DMS153 treated with DMSO at 0.1 percent for 48 hours (cell line): ENCODE results near the gene CCNE1.

Experiments used
- DNase-seq: peaks from one replicate; lab custom pipeline; 2025; ENCODE audit not compliant: unreplicated experiment; lab: John Stamatoyannopoulos, UW

CCNE1 gene

DNA sequence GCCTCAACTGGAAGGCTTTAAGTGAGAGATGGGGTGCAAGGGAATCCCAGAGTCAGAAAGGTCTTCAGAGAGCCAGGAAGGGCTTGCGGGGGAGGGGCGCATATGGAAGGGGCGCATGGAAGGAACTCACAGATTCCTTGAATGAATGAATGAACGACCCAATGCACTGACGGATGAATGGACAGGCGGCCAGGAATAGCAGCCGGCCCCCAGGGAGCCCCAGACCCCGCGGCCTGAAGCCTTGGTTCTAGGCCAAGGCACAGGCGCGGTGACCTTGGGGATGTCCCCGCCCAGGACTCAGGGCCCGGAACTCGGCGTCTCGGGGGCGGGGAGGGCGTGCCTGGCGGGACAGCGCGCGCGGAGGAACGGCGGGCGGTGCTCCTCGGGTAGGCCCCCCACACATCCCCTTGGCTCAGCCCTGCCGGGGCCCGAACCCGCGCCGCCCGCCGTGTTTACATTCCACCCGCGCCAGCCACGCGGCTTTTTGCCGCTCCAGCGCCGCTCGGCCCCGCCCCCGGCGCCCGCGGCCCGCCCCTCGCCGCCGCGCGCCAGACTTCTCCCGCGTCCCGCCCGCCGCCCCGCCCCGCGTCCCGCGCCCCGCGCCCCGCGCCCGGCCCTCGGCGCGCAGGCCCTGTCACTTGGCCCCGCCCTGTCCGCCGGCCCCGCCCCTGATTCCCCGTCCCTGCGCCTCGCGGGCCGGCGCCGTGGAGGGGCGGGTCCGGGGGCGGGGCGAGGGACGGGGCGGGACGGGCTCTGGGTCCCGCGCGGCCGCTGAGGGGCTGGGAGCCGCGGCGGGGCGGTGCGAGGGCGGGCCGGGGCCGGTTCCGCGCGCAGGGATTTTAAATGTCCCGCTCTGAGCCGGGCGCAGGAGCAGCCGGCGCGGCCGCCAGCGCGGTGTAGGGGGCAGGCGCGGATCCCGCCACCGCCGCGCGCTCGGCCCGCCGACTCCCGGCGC lies at the start of gene CCNE1:
Gene CCNE1 (plus strand): TSS at position 867 of the 955 bp plus-strand sequence. CDS start 565 bp downstream, outside the sequence.
- peak; percentile 33 for DNase-seq

DNA sequence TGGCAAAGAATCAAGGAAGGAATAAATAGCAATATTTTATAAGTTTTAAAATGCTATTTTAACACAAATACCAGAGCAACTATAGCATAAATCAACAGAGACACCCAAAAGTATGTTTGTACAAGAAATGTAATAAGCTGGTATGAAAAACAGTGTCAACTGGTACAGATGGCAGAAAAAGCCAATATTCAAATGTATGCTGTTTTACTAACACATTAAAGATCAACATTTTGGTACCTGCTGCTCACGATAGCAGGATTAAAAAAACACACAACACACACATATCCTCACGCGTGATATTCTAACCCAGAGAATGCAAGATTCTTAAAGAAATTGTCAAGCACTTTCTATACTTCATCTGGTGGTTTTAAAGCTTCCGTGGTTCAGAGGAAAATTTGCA lies 48.6 kb upstream of the CCNE1 start:
- DNase-seq, result no peak

GRCh38 chr19:29764361-29764760 lies 47.4 kb upstream of the CCNE1 start:
- no peak for DNase-seq

GRCh38 chr19:29766100-29766499 lies 45.7 kb upstream of the CCNE1 start:
- no peak for DNase-seq

GRCh38 chr19:29767039-29767735 lies 44.6 kb upstream of the CCNE1 start:
- DNase-seq, result no peak

- DNase-seq, result no peak
Observed at GRCh38 chr19:29768166-29768565, 43.6 kb upstream of the CCNE1 start.

DNA sequence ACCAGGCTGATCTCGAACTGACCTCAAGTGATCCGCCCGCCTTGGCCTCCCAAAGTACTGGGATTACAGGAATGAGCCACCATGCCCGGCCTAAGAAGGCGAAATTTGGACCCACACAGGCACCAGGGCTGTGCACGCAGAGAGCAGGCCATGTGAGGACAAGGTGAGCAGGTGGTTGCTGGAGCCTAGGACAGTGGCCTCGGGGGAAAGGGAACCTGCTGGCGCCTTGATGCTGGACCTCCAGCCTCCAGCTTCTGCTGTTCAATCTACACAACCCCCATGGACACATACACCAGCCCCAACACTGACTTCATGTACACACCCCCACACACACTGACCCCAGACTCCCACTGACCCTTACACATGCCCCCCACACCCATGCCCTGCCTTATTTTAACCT lies 41.8 kb upstream of the CCNE1 start:
- DNase-seq, result no peak

GRCh38 chr19:29770648-29771047 lies 41.1 kb upstream of the CCNE1 start:
- no peak for DNase-seq

GRCh38 chr19:29771708-29772414 lies 39.9 kb upstream of the CCNE1 start:
- peak; percentile 15 for DNase-seq

DNA sequence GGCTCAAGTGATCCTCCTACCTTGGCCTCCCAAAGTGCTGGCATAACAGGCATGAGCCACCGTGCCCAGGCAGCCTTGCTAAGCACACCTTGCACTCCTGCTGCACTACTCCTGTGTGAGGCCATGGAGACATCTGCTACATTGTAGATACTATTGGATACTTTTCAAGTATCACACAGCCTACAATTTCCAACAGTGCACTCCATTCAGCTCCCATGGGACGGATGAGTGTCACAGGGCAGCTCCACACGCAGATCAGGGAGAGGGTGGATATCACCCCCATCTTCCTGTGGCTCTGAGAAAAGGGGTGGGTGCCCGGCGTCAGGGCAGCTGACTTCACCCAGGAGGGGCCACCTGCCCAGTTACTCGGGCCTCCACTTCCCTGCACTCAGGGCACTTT lies 39.1 kb upstream of the CCNE1 start:
- no peak for DNase-seq

- DNase-seq, result no peak
Observed at GRCh38 chr19:29773141-29773540, 38.6 kb upstream of the CCNE1 start.

GRCh38 chr19:29774126-29774525 lies 37.7 kb upstream of the CCNE1 start:
- DNase-seq, result no peak

DNA sequence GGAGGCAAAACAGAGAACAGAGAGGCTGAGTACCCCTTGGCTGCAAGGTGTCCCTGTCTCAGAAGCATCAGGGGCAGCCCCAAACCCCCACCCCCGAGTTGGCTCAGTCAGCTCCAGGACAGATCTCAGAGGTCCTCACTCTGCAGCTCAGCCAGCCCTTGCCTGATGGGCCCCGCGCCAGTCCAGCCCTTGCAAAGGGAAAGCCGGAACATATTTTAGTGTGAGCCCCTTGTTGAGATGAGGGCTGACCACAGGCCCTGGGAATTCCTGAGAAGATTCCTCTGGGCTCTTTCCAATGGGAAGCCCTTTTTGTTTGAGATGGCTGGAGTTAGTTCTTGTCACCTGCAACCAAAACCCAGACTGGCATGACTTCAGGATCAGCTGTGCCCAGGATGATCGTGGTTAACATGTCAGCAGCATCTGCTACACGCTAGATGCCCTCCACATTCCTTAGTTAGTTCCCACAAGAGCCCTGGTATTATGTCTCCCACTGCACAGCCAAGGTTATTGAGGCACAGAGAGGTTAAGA lies 33.9 kb upstream of the CCNE1 start:
- DNase-seq, result no peak

DNA sequence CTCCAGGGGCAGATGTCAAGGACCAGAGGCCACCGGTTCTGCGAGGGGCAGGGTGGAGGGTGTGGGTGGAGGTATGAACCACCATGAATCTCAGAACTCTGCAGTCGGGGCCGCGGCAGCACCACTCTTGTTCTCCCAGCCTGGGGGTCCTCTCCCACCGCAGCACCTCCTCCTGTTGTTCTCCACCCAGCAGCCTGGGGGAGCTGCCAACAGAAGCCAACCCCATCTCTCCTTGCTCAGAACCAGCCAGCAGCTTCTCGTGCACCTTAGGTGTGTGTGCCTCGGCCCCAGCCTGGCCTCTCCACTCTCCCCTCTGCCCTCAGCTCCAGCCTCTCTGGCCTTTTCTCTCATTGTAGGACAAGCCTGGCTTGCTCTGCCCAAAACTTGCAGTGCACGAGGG lies 31.9 kb upstream of the CCNE1 start:
- DNase-seq, result no peak

GRCh38 chr19:29781386-29782259 lies 30.2 kb upstream of the CCNE1 start:
- DNase-seq, result no peak

DNA sequence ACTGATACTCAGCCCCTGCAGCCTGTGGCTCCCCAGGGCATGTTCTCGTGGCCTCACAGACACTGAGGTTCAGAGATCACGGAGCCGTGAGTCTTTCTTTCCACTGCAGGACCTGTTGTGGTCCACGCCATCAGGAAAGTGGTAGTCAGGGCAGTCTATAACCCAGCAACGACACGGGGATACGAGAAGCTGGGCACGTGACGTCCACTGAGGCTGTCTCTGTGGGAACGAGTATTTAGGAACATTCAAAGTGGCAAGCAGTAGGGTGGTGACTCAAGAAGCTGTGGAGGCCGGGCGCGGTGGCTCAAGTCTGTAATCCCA lies 29.6 kb upstream of the CCNE1 start:
- DNase-seq, result no peak

DNA sequence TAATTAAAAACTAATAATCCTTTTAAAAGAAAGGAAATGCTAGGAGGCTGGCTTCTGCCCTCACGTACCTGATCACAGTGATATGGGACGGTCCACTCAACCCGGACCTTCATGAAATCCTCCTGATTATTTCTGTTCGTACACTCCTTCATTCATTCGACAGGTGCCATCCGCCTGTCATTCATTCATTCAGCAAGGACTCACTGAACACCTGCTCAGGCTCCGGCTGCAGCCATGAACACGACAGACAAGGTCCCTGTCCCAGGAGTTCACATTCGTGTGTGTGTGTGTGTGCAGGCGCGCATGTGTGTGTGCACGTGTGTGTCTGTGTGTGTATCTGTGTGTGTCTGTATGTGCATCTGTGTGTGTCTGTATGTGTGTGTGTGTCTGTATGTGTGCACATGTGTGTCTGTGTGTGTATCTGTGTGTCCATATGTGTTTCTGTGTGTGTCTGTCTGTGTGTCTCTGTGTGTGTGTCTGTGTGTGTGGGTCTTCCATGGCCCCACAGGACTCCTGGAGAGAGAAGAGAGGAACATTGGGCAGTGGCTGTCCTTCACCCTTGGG lies 28.1 kb upstream of the CCNE1 start:
- no peak for DNase-seq

GRCh38 chr19:29784598-29785223 lies 27.1 kb upstream of the CCNE1 start:
- no peak for DNase-seq

- no peak for DNase-seq
Observed at GRCh38 chr19:29785360-29785759, 26.4 kb upstream of the CCNE1 start.
